SH-SY5Y (cell line): ENCODE data around the gene CALHM1.

Source experiments
- GATA2 ChIP-seq: IDR thresholded peaks from 2 replicates; pipeline ENCODE4 v1.6.1; 2011; ENCODE audit warnings: mild to moderate bottlenecking, low read depth, low read length
- GATA3 ChIP-seq: IDR thresholded peaks from 2 replicates; pipeline ENCODE4 v1.6.1; 2011; ENCODE audit warnings: low read depth, mild to moderate bottlenecking, low read length, moderate library complexity

The CALHM1 gene

GRCh38 chr10:103452506-103453230 is 6.0 kb downstream of the CALHM1 start:
- TF ChIP-seq GATA3 (no peak), GATA2 (no peak)

GRCh38 chr10:103451831-103452505 is 6.7 kb downstream of the CALHM1 start, which contains the start of gene CALHM2:
TSS of gene CALHM2 (minus strand) at chr10:103452370. CDS start at chr10:103449941, 2,429 bp downstream.
- no peak for TF ChIP-seq GATA3
- no peak for TF ChIP-seq GATA2

GRCh38 chr10:103451091-103451813 is 7.4 kb downstream of the CALHM1 start:
- no peak for TF ChIP-seq GATA3
- no peak for TF ChIP-seq GATA2

GRCh38 chr10:103450201-103450695 is 8.5 kb downstream of the CALHM1 start:
- TF ChIP-seq GATA3 (no peak), GATA2 (no peak)

GRCh38 chr10:103449208-103450144 is 9.2 kb downstream of the CALHM1 start:
- no peak for TF ChIP-seq GATA3
- no peak for TF ChIP-seq GATA2

GRCh38 chr10:103448746-103449145 is 10.0 kb downstream of the CALHM1 start:
- no peak for TF ChIP-seq GATA3
- TF ChIP-seq GATA2 = no peak

GRCh38 chr10:103447187-103447586 is 11.5 kb downstream of the CALHM1 start:
- TF ChIP-seq GATA2 (no peak), GATA3 (no peak)

GRCh38 chr10:103445767-103446567 is 12.7 kb downstream of the CALHM1 start:
- TF ChIP-seq GATA2 (no peak), GATA3 (no peak)

- no peak for TF ChIP-seq GATA3
Measured at GRCh38 chr10:103445366-103445765, 13.3 kb downstream of the CALHM1 start.

GRCh38 chr10:103444478-103444877 is 14.2 kb downstream of the CALHM1 start:
- no peak for TF ChIP-seq GATA2
- no peak for TF ChIP-seq GATA3

GRCh38 chr10:103443475-103444185 is 15.1 kb downstream of the CALHM1 start:
- TF ChIP-seq GATA3 = no peak
- no peak for TF ChIP-seq GATA2

- no peak for TF ChIP-seq GATA3
Measured at GRCh38 chr10:103442031-103442461, 16.7 kb downstream of the CALHM1 start.
